Heart right ventricle (tissue), 16 donors: ENCODE data around the gene RNF181. TPM values are rescaled to one million over a fixed set of nuclear protein-coding genes. Genes with fewer than 3 reads are reported as not detected.

Experiments
- ATAC-seq, 8 donors: fragments of 200-7000 bp; cut with Tn5 transposase; one replicate each; pipeline ENCODE4 v1.9.1; 2020; ENCODE audit warnings: mild to moderate bottlenecking in 8 of 8, moderate library complexity in 8 of 8, moderate number of reproducible peaks in 1 of 8
- DNase-seq, 2 donors: peaks; one replicate each; pipeline ENCODE4 v3.0.0-alpha.2; 2020
- H3K27ac ChIP-seq, 10 donors: fragments of 200-600 bp; sonication (generic) in 2 of 10; one replicate each; pipeline versions ENCODE4 v1.5.0 to v1.8.0; 2020 to 2022; ENCODE audit warnings: mild to moderate bottlenecking in 3 of 10
- H3K27me3 ChIP-seq, 7 donors: fragments of 200-600 bp; one replicate each; pipeline ENCODE4 v1.8.0; 2021 to 2022; ENCODE audit warnings: mild to moderate bottlenecking in 2 of 7
- H3K36me3 ChIP-seq, 9 donors: fragments of 200-600 bp; sonication (generic) in 1 of 9; one replicate each; pipeline versions ENCODE4 v1.5.0 to v1.8.0; 2020 to 2022; ENCODE audit warnings: mild to moderate bottlenecking in 2 of 9
- H3K4me1 ChIP-seq, 9 donors: fragments of 200-600 bp; sonication (generic) in 1 of 9; one replicate each; pipeline versions ENCODE4 v1.5.0 to v1.8.0; 2020 to 2022; ENCODE audit warnings: mild to moderate bottlenecking in 4 of 9
- H3K4me3 ChIP-seq, 10 donors: fragments of 200-600 bp; sonication (generic) in 2 of 10; one replicate each; pipeline versions ENCODE4 v1.5.0 to v1.8.0; 2020 to 2022; ENCODE audit warnings: mild to moderate bottlenecking in 7 of 10, moderate library complexity in 2 of 10
- H3K9me3 ChIP-seq, 11 donors: fragments of 200-600 bp in 10 of 11; sonication (generic) in 2 of 11; one replicate each; pipeline versions ENCODE4 v1.5.0 to v1.8.0; 2013 to 2022; ENCODE audit warnings: mild to moderate bottlenecking in 2 of 11, control low read depth in 1 of 11, moderate library complexity in 1 of 11
- CTCF ChIP-seq, 9 donors: fragments of 200-600 bp; sonication (generic) in 2 of 9; IDR thresholded peaks; one replicate each; pipeline versions ENCODE4 v1.5.0 to v1.8.0; 2021 to 2022; ENCODE audit warnings: antibody characterized with exemption in 9 of 9, mild to moderate bottlenecking in 5 of 9, moderate library complexity in 1 of 9
- WGBS, 2 donors: extraction: QIAGEN DNeasy Blood & Tissue Kit; methylation state at CpG; one replicate each; pipeline ENCODE4 v1.1.7; 2013; ENCODE audit warnings: inconsistent platforms in 1 of 2; 5-methylcytosine and 5-hydroxymethylcytosine counted together
- intact Hi-C, 10 donors: fragments of 100-400 bp; cut with DNase I; formaldehyde crosslinking; loops; one replicate each; pipeline versions ENCODE4 v1.11.1 to v1.14.2; 2022
- polyA plus RNA-seq, 2 donors: library from polyadenylated mRNA; stranded (reverse); fragments of 200-250 nt; gene quantifications; one replicate each; pipeline ENCODE4 v1.2.3, GENCODE V29; 2013
- total RNA-seq, 10 donors: library from RNA; stranded (reverse); fragmentation: NEBNext Ultra II Directional in 3 of 10; extraction: Animal tissue kit (Norgen Biotek cat#: 25700) in 3 of 10; gene quantifications; one replicate each; pipeline versions ENCODE4 v1.2.1 to v1.2.4, GENCODE V29; 2021 to 2023
- donor health status: Arrhythmogenic right ventricular cardiomyopathy.
- donor health status: ischemic (EF 13 %, LVEDD 7.1; RV severe dilation, severe dysfunction).
- donor health status: healthy with polysubstance abuse.
- donor health status: DM: no; HTN: yes; CAD: no.
- donor health status: DM: no; HTN: no; CAD: no.
- donor health status: ischemic (EF 25% LVEDD 6.9; RV normal size, moderate dysfunction).
- donor health status: ischemic (EF 25% LVEDD 5.7; RV mildly dilated, moderate dysfunction).
- donor health status: healthy.
- donor health status: DM: yes; HTN: yes; CAD: no.
- donor health status: Ischemic cardiomyopathy.
- donor health status: ischemic (EF 35%, LVEDD 5.7; RV mildly dilated, moderate dysfunction).
- donor health status: nonischemic (EF 11% LVEDD 7.7; RV severe dilation, severe dysfunction).
- donor health status: DM: yes; HTN: yes; CAD: no.
- donor health status: PGD.
- donor health status: ischemic (EF 29% LVEDD 5.4; RV normal size, mild dysfunction).
- donor health status: nonischemic (EF 23%, LVEDD 6.1; RV moderate dilation, normal function).

The RNF181 gene
- total and polyA plus RNA-seq, 12 donors = 74.7 to 282 (median 84.2) TPM

- peaks cover 0 to 16% (median 0%) of the 10 kb centered on the region in 9 donors for H3K36me3 ChIP-seq
- TF ChIP-seq CTCF (IDR thresholded peaks at IDR 0.05) = no peak
- no peak for DNase-seq
- no peak overlapping the region for H3K4me3 ChIP-seq
- intact Hi-C loops = no loop called here
- peak overlapping the region; percentile 63 to 97 (median 86) for H3K27ac ChIP-seq
- peaks cover 17 to 90% (median 83%) of the 10 kb centered on the region in 9 donors for H3K4me1 ChIP-seq
- no peak for ATAC-seq
- 77 to 81% methylated on average over 4 of the region's 4 CpGs for WGBS, 2 donors
- no peaks in the 10 kb centered on the region for H3K9me3 ChIP-seq
- no peaks in the 10 kb centered on the region for H3K27me3 ChIP-seq
These were observed 6.9 kb upstream of the RNF181 start for GRCh38 chr2:85588645-85589044.

GRCh38 chr2:85589181-85589580 lies 6.4 kb upstream of the RNF181 start:
- peaks cover 0 to 18% (median 0%) of the 10 kb centered on the region in 9 donors for H3K36me3 ChIP-seq
- WGBS, 2 donors = 77 to 84% methylated on average over 4 of the region's 4 CpGs
- DNase-seq (no peak), ATAC-seq (peak in 1 of 8 donors; percentile 41)
- intact Hi-C loops = no loop called here
- no peaks in the 10 kb centered on the region for H3K27me3 ChIP-seq
- H3K27ac ChIP-seq = peak overlapping the region; percentile 63 to 97 (median 86)
- H3K4me3 ChIP-seq = no peak overlapping the region
- H3K9me3 ChIP-seq = no peaks in the 10 kb centered on the region
- peaks cover 17 to 90% (median 80%) of the 10 kb centered on the region in 9 donors for H3K4me1 ChIP-seq
- TF ChIP-seq CTCF (IDR thresholded peaks at IDR 0.05) = no peak

- ATAC-seq = peak in 7 of 8 donors; percentile 19 to 57 (median 37)
- DNase-seq = peak; percentile 24 to 69
- intact Hi-C loops = no loop called here
- no peak for TF ChIP-seq CTCF (IDR thresholded peaks at IDR 0.05)
- Histone ChIP-seq H3K27ac (peak overlapping the region; percentile 63 to 97 (median 86)), H3K4me1 (peaks cover 16 to 92% (median 82%) of the 10 kb centered on the region in 9 donors), H3K4me3 (peak overlapping the region in 3 of 10 donors; percentile 0 to 15 (median 14)), H3K36me3 (peaks cover 0 to 18% (median 0%) of the 10 kb centered on the region in 9 donors), H3K27me3 (no peaks in the 10 kb centered on the region), H3K9me3 (no peaks in the 10 kb centered on the region)
- 38 to 47% methylated on average over 7 of the region's 7 CpGs for WGBS, 2 donors
These were observed 5.4 kb upstream of the RNF181 start for GRCh38 chr2:85589982-85590791.

- H3K4me1 ChIP-seq = peaks cover 9 to 84% (median 75%) of the 10 kb centered on the region in 9 donors
- no peaks in the 10 kb centered on the region for H3K27me3 ChIP-seq
- no peaks in the 10 kb centered on the region for H3K9me3 ChIP-seq
- H3K27ac ChIP-seq = peak overlapping the region; percentile 63 to 97 (median 86)
- intact Hi-C loops = no loop called here
- 71 to 85% methylated on average over 2 of the region's 2 CpGs for WGBS, 2 donors
- peaks cover 0 to 18% (median 0%) of the 10 kb centered on the region in 9 donors for H3K36me3 ChIP-seq
- no peak for DNase-seq
- no peak for TF ChIP-seq CTCF (IDR thresholded peaks at IDR 0.05)
- H3K4me3 ChIP-seq = peak overlapping the region in 3 of 10 donors; percentile 0 to 14 (median 3)
- no peak for ATAC-seq
These were observed 4.6 kb upstream of the RNF181 start for GRCh38 chr2:85590950-85591349.
